Kidney capillary endothelial cell (primary cell): Measurements from ENCODE around the gene MYO1B.

ENCODE experiments used
- DNase-seq: peaks from one replicate; pipeline ENCODE4 v3.0.0-alpha.2; 2018; ENCODE audit warnings: low spot score

Gene MYO1B

DNA sequence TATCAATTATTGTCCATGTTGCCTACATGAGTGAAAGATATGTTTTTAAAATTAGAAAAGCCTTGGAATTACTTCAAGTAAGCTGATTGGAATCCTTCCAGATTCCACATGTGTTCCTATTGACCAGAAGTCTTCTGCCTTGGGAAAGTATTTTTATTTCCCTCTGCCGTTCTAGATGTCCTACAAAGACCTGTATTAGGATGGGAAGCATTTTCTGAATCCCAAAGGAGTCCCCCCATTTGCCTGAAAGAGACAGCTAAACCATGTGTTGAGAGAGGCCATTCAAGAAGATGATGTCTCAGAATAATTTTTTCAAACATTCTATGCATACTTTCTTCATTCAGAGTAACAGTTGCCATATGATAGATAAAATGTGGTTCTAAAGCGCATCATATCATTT lies 19.0 kb upstream of the MYO1B start:
- DNase-seq: no peak

DNA sequence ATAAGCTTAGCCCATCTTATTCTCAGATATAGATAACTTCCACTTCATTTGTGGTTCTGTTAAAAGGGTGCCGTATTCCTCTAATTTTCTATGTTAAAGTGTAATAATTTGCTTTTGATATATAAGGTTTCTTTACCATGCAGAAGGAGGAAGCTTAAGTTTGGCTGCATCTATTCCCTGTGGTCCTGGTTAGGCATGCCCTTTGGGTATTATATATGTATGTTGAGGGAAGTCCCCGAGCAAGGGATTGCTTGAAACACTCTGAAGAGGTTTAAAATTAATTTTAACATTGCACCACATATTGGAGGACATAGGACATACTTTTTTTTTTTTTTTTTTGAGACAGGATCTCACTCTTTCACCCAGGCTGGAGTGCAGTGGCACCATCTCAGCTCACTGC lies 16.9 kb upstream of the MYO1B start:
- no peak for DNase-seq

DNA sequence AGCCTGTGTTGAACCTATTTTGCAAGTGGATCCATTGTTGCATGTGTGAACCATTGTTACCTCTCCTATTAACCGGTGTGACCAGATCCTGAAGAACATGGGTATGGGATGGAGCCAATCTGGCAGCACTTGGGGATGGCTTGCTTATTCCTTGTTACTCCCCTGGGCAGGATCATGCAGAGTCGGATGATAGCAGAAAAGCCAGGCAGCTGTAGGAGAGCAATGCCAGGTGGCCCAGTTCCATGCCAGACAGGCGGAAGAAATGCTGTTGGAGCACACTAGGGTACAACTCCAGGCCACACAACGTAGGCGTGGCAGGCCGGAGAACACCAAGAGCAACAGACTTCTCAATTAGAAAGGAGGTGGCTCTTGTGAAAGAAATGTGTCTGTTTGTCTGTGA lies 16.3 kb upstream of the MYO1B start:
- no peak for DNase-seq

GRCh38 chr2:191230174-191230573 lies 15.0 kb upstream of the MYO1B start:
- no peak for DNase-seq

- no peak for DNase-seq
Observed at GRCh38 chr2:191231995-191232394, 13.2 kb upstream of the MYO1B start.

DNA sequence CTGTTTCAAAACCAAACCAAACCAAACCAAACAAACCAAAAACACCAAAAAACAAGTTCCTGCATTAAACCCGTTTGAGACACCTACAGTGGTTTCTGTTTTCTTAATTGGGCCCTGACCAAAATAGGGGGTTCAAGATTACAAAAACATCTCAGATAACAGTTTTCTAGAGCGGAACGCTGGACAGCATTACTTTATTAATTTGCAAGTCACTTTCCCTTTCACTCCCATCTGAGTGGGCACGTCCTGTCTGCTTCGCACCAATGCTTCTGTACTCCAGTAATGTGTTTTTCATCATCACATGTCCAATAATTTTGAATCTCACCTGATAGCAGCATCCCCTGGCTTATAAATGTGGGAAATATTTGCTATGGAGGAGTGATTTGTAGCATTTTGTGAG lies 11.7 kb upstream of the MYO1B start:
- DNase-seq: no peak

GRCh38 chr2:191234376-191234775 lies 10.8 kb upstream of the MYO1B start:
- no peak for DNase-seq

DNA sequence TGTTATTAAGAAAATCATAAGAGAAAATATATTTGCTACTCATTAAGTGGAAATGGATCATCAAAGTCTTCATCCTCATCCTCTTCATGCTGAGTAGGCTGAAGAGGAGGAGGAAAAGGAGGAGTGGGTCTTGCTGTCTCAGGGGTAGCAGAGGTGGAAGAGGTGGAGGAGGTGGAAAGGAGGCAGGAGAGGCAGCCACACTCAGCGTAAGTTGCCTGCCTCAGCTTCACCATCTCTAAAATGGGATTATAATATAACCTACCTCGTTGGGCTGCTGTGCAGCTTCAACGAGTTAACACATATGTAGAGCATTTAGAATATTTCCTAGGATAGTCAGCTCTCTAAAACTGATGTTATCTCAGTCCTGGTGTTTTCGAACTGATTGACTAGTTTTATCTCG lies 4.3 kb upstream of the MYO1B start:
- no peak for DNase-seq

- DNase-seq: no peak
Observed at GRCh38 chr2:191241418-191241817, 3.8 kb upstream of the MYO1B start.

DNA sequence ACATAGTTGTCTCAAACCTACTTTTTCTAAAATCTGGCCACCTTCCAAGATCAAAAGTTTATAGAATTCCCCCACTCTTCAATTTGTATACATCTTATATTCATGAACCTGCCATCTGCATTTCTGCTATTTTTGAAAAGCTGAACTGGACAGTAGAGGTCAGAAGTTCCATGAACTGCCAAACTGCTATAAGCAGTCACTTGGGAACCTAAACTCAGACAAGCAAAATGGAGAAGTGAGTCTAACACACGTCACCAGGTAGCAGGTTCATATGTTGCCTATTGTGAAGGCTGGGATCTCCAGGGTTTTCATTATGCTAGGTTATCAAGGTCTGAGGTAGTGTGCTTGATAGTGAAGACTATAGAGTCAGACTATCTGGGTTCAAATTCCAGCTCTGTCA lies 2.0 kb upstream of the MYO1B start:
- DNase-seq: no peak

GRCh38 chr2:191244350-191244749 lies 854 bp upstream of the MYO1B start:
- no peak for DNase-seq

DNA sequence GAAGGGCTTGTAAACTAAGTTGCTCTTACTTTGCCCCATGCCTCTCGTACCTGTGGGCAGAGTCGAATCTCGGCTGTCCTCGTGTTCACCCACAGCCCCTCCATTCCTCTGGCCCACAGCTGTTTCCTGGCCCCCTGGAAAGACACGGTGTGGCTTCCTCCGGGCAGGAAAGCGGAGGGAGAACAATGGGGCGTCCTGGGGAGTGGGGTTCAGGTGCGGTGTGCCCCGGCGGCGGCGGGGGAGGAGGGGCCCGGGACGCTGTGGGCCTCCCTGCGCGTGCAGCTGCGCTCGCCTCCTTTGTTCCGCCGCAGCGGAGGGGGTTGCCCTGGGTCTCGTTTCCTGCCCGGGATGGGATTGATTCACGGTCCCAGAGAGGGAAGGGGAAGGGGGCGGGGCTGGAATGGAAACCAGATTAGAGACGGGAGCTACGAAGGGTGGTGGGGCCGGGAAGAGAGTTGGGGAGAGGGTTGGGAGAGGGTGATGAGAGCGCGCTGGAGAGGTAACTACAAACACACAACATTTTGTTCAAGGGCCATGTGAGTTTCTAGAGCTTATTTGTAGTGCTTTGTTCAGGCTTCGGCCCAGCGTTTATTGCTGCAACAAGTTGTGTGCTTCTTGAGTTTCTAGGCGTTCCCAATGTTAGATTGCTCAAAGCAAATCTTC lies 796 bp downstream of the MYO1B start:
- DNase-seq: peak; percentile 74

- peak; percentile 31 for DNase-seq
Observed at GRCh38 chr2:191246820-191247380, 1.7 kb downstream of the MYO1B start.

GRCh38 chr2:191247381-191248057 lies 2.3 kb downstream of the MYO1B start:
- peak; percentile 76 for DNase-seq

GRCh38 chr2:191249156-191249813 lies 4.1 kb downstream of the MYO1B start:
- DNase-seq: no peak

- no peak for DNase-seq
Observed at GRCh38 chr2:191250400-191250799, 5.2 kb downstream of the MYO1B start.

- DNase-seq: no peak
Observed at GRCh38 chr2:191250986-191251385, 5.8 kb downstream of the MYO1B start.

GRCh38 chr2:191252699-191253098 lies 7.5 kb downstream of the MYO1B start:
- no peak for DNase-seq

DNA sequence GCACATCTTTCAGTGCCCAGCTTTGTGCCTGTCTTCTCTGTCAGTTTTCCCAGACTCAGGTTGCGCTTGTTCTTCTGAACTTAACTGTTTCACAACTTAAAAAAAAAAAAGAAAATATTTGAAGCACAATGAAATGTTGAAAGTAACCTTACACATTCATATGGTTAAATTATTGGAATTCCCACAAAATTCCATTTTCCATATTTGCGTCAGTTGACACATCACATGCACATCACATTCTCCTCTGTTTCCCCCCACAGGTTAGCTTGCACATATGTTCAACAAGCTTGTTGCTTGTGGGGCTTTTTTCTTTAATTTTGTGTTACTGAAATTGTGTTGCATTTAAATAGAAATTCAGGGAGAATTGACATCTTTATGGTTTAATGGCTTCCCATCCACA lies 8.3 kb downstream of the MYO1B start:
- no peak for DNase-seq

DNA sequence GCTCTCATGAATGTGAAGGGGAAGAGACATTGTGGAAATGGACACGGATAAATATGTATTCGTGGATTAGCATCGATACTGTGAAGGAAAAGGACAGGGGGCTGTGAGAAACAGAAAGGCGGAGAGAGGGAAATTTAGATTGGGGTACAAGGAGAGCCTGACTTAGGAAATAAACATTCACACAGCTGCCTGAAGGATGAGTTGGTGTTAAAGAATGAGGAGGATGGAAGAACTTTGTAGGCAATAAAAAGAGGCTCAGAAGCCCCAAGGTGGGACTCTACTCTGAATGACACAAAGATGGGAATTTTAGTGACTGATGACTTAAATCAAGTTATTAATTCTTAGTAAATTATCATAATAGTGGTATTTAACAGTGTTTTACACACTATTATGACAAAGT lies 10.1 kb downstream of the MYO1B start:
- DNase-seq: no peak

- no peak for DNase-seq
Observed at GRCh38 chr2:191255756-191256312, 10.6 kb downstream of the MYO1B start.

- no peak for DNase-seq
Observed at GRCh38 chr2:191257934-191258333, 12.7 kb downstream of the MYO1B start.

DNA sequence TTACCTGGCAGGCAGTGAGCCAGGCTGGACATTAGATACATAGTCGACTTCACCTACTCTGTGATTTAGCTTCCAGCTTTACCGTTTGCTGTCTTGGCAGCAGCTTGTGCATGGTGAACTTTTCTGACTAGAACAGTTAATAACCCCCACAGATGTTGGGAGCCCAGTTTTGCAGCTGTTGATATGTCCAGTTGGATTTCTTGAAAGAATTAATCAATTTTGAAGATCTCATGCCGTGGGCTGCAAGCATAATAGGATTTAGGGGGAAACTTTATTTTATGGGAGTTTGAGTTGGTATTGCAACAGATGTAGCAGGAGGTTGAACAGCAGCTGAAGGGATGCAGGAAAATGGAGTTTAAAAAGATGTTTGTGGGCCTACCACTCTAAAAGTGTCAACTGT lies 13.8 kb downstream of the MYO1B start:
- DNase-seq: no peak
